ENCODE results near the gene MRPL45. TPM values are rescaled to one million over a fixed set of nuclear protein-coding genes. Genes with fewer than 3 reads are reported as not detected.

MRPL45 gene
- total and polyA plus RNA-seq, 2 donors (not counting 3 experiments of a cell fraction or from before 2014, with no cell fraction given) = 41.2 to 45.5 TPM

DNA sequence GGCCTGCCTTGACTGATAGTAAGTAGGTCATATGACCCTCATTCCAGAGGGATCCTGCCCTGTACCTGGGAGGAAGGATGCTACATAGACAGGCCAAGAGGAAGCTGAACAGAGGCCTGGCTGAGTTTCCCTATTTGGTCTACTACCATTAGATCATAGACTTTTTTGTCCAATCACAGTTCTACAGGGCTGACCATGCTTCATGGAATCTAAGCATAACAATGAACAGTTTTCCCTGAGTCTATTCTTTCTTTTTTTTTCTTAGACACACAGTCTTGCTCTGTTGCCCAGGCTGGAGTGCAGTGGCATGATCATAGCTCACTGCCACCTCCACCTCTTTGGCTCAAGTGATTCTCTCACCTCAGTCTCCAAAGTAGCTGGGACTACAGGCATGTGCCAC, 42.9 kb downstream of the MRPL45 start:
- H3K4me3 ChIP-seq (replicated peaks in 1 of 3; ENCODE audit: insufficient read depth in 1 of 3, low read depth in 1 of 3, low read length in 3 of 3) = no peak overlapping the region
- no peak for FAIRE-seq
- dilution Hi-C loops (cut with MboI; ENCODE audit: extremely low pct_ligation_motif_present, low sequenced_read_pairs) = no loop called here
- TF ChIP-seq EZH2 (IDR thresholded peaks at IDR 0.05; ENCODE audit: borderline replicate concordance, low read depth, low read length, severe bottlenecking) (no peak), CTCF (IDR thresholded peaks at IDR 0.05; ENCODE audit: extremely low read depth in 1 of 2, insufficient read depth in 1 of 2, low read depth in 1 of 2, low read length in 2 of 2) (no peak), JUN (IDR thresholded peaks at IDR 0.05; ENCODE audit: borderline replicate concordance, insufficient read depth, insufficient read length, low read depth) (no peak), POLR2AphosphoS5 (IDR thresholded peaks at IDR 0.05; ENCODE audit: insufficient read depth, low read depth, low read length) (no peak), MYC (IDR thresholded peaks at IDR 0.05; ENCODE audit: low read depth, low read length) (no peak), GATA2 (IDR thresholded peaks at IDR 0.05; ENCODE audit: insufficient read depth, insufficient read length, low read depth, low read length) (no peak), POLR2A (IDR thresholded peaks at IDR 0.05; ENCODE audit: low read depth, low read length) (no peak), FOS (IDR thresholded peaks at IDR 0.05; ENCODE audit: borderline replicate concordance, insufficient read depth, low read length) (no peak)
- TF ChIP-seq, protein P1, sequence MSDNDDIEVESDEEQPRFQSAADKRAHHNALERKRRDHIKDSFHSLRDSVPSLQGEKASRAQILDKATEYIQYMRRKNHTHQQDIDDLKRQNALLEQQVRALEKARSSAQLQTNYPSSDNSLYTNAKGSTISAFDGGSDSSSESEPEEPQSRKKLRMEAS (IDR thresholded peaks at IDR 0.05; ENCODE audit: insufficient read depth, insufficient read length) = no peak
- no peaks in the 10 kb centered on the region for H3K9me1 ChIP-seq (replicated peaks; ENCODE audit: control insufficient read depth, extremely low read depth, insufficient read depth, low read length)
- no peak overlapping the region for H3K9ac ChIP-seq (replicated peaks; ENCODE audit: extremely low read depth, insufficient read depth, low read length)
- no TSS peak for BruUV-seq (replicated peaks)
- no peaks in the 10 kb centered on the region for H4K20me1 ChIP-seq (replicated peaks; ENCODE audit: control insufficient read depth, extremely low read depth, insufficient read depth, low read length)
- no peaks in the 10 kb centered on the region for H3K9me3 ChIP-seq (replicated peaks; ENCODE audit: control insufficient read depth, insufficient read depth, low read length)
- peaks cover 0 to 3% of the 10 kb centered on the region in 2 experiments for H3K27me3 ChIP-seq (ENCODE audit: control insufficient read depth in 2 of 2, insufficient read depth in 2 of 2, low read length in 2 of 2)
- no peaks in the 10 kb centered on the region for H3K4me1 ChIP-seq (ENCODE audit: control insufficient read depth, extremely low read depth, insufficient read depth, low read length)
- ChIA-PET CTCF (interaction anchor here (1.7 to 3.3 kb wide), 3 partner anchors 9 to 75 kb away, joined by 5 to 21 read pairs (median 8); no protein-coding TSS in a partner anchor), POLR2A (no interaction called here)
- H2AFZ ChIP-seq (ENCODE audit: low read depth, low read length) = no peak overlapping the region
- DNase-seq (ENCODE audit: low read depth, low spot score) = no peak
- H3K4me2 ChIP-seq (ENCODE audit: insufficient read depth, low read length) = no peak overlapping the region
- no peaks in the 10 kb centered on the region for H3K36me3 ChIP-seq (ENCODE audit: control insufficient read depth in 2 of 2, extremely low read depth in 1 of 2, insufficient read depth in 2 of 2, low read length in 2 of 2)
- no peak overlapping the region for H3K27ac ChIP-seq (ENCODE audit: insufficient read depth, low read depth, low read length)
- intact Hi-C loops (cut with micrococcal nuclease) = no loop called here
- H3K79me2 ChIP-seq (ENCODE audit: control insufficient read depth, insufficient read depth, low read length) = no peaks in the 10 kb centered on the region

Data from endothelial cell of umbilical vein (primary cell).